Lower leg skin (tissue), 4 donors: ENCODE data around the gene GDPD5. TPM values are rescaled to one million over a fixed set of nuclear protein-coding genes. Genes with fewer than 3 reads are reported as not detected.

Experiments used
- DNase-seq, 2 donors: peaks; one replicate each; pipeline ENCODE4 v3.0.0-alpha.2; 2019; ENCODE audit warnings: low spot score in 2 of 2
- H3K4me3 ChIP-seq: fragments of 200-600 bp; sonication (generic); 2 replicates; pipeline ENCODE4 v1.5.1; 2017; ENCODE audit warnings: mild to moderate bottlenecking, low read depth; ENCODE audit not compliant: poor library complexity, severe bottlenecking
- POLR2A ChIP-seq, 2 donors: fragments of 450-650 bp; IDR thresholded peaks; one replicate each; pipeline ENCODE4 v1.6.1; 2016 to 2017; ENCODE audit warnings: antibody characterized with exemption in 2 of 2, mild to moderate bottlenecking in 1 of 2, moderate library complexity in 1 of 2
- WGBS, 2 donors: methylation state at CpG; one replicate each; pipeline ENCODE4 v1.1.5; 2018; 5-methylcytosine and 5-hydroxymethylcytosine counted together
- intact Hi-C: fragments of 100-400 bp; cut with DNase I; formaldehyde crosslinking; loops from one replicate; pipeline ENCODE4 v1.15.0; 2023; ENCODE audit warnings: low total_unique reads
- total RNA-seq, 4 donors: library from RNA; depleted of rRNA; stranded (reverse); fragments of >200 nt; gene quantifications; one replicate each; pipeline ENCODE4 v1.1.0, GENCODE V29; 2016
- TF ChIP-seq, protein P1 (sequence below), 3 donors: fragments of 450-650 bp; IDR thresholded peaks; one replicate each; pipeline ENCODE4 v1.5.1; 2016; ENCODE audit warnings: antibody characterized with exemption in 3 of 3, mild to moderate bottlenecking in 3 of 3, moderate library complexity in 2 of 3

The GDPD5 gene
- total RNA-seq, 4 donors from 2014 or later = 3.9 to 8.5 (median 5.2) TPM

DNA sequence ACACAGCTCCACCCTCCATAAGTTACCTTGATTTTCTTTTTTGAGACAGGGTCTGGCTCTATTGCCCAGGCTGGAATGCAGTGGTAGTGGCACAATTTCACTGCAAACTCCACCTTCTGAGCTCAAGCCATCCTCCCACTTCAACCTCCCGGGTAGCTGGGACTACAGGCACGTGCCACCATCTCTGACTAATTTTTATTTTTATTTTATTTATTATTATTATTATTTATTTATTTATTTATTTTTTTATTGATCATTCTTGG is 116.9 kb downstream of the GDPD5 start:
- TF ChIP-seq POLR2A (IDR thresholded peaks at IDR 0.05) = no peak
- TF ChIP-seq, protein P1, sequence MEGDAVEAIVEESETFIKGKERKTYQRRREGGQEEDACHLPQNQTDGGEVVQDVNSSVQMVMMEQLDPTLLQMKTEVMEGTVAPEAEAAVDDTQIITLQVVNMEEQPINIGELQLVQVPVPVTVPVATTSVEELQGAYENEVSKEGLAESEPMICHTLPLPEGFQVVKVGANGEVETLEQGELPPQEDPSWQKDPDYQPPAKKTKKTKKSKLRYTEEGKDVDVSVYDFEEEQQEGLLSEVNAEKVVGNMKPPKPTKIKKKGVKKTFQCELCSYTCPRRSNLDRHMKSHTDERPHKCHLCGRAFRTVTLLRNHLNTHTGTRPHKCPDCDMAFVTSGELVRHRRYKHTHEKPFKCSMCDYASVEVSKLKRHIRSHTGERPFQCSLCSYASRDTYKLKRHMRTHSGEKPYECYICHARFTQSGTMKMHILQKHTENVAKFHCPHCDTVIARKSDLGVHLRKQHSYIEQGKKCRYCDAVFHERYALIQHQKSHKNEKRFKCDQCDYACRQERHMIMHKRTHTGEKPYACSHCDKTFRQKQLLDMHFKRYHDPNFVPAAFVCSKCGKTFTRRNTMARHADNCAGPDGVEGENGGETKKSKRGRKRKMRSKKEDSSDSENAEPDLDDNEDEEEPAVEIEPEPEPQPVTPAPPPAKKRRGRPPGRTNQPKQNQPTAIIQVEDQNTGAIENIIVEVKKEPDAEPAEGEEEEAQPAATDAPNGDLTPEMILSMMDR (IDR thresholded peaks at IDR 0.05) = no peak
- intact Hi-C loops = no loop called here
- WGBS, 2 donors = 91 to 99% methylated on average over 2 of the region's 2 CpGs
- no peak overlapping the region for H3K4me3 ChIP-seq
- DNase-seq = no peak

DNA sequence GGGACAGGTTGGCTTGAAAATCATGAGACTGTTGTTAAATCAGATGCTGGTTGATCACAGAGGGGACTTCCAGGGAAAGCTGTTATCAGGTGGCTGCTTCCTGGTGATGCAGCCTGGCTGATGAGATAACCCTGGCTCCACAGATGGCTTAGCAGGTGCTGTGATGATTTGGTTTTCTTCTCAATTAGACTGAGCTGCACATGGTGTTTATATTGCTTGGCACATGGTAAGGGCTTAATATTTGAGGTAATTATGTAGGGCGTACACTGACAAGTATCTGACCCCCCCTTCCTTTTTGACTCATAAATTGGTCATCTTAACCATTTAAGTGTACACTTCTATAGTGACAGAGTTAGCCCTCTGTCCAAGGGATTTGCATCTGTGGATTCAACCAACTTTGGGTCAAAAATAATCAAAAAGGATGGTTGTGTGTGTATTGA is 119.4 kb downstream of the GDPD5 start:
- TF ChIP-seq, protein P1 (IDR thresholded peaks at IDR 0.05) = no peak
- TF ChIP-seq POLR2A (IDR thresholded peaks at IDR 0.05) = no peak
- WGBS, 2 donors = 11 to 15% methylated on average over 1 of the region's 1 CpG
- no peak overlapping the region for H3K4me3 ChIP-seq
- intact Hi-C loops = no loop called here
- no peak for DNase-seq

DNA sequence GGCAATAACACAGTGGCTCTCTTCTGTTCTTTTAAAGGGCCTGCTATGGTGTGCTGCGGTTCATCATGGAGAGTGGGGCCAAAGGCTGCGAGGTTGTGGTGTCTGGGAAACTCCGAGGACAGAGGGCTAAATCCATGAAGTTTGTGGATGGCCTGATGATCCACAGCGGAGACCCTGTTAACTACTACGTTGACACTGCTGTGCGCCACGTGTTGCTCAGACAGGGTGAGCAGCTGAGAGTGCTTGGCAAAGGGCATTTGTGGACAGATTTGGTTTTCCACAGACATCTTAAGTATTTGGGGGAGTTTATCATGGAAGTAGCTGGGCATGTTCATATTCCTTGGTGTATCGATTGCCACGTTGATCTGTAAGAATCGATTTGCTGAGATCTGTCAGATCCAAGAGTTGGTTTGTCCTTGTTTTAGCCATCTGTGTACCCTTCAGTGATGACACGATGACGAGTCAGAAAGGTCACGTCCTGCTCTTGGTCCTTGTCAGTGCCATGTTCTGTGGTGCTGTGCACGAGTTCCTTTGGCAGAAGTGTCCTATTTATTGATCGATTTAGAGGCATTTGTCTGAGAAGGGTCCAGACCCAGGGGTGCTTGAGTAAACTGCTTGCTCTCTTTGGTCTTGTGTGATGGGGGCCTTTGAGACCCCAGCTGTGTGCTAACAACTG is 121.6 kb downstream of the GDPD5 start:
- 80 to 82% methylated on average over 14 to 15 of the region's 15 CpGs for WGBS, 2 donors
- H3K4me3 ChIP-seq = no peak overlapping the region
- intact Hi-C loops = no loop called here
- DNase-seq = no peak
- no peak for TF ChIP-seq POLR2A (IDR thresholded peaks at IDR 0.05)
- TF ChIP-seq, protein P1 (IDR thresholded peaks at IDR 0.05) = no peak

DNA sequence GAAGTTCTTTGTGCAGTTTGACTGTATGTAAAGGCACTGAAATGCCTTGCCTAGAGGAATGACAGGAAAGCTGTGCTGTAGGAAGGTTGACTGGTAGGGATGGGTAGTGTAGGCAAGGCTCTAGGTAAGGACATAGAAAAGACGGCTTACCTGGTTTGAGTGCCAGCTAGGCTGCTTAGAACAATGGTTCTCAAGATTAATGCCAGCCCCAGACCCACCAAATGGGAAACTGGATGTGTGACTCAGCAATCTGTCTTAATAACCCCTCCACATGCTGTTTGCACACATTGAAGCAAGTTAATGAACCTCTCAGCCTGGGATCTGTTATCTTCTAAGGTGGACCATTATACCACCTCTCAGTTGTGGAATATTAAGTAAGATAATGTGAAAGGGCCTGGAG is 122.7 kb downstream of the GDPD5 start:
- H3K4me3 ChIP-seq = no peak overlapping the region
- TF ChIP-seq, protein P1 (IDR thresholded peaks at IDR 0.05) = no peak
- TF ChIP-seq POLR2A (IDR thresholded peaks at IDR 0.05) = no peak
- intact Hi-C loops = no loop called here
- 48 to 54% methylated on average over 1 of the region's 1 CpG for WGBS, 2 donors
- no peak for DNase-seq

DNA sequence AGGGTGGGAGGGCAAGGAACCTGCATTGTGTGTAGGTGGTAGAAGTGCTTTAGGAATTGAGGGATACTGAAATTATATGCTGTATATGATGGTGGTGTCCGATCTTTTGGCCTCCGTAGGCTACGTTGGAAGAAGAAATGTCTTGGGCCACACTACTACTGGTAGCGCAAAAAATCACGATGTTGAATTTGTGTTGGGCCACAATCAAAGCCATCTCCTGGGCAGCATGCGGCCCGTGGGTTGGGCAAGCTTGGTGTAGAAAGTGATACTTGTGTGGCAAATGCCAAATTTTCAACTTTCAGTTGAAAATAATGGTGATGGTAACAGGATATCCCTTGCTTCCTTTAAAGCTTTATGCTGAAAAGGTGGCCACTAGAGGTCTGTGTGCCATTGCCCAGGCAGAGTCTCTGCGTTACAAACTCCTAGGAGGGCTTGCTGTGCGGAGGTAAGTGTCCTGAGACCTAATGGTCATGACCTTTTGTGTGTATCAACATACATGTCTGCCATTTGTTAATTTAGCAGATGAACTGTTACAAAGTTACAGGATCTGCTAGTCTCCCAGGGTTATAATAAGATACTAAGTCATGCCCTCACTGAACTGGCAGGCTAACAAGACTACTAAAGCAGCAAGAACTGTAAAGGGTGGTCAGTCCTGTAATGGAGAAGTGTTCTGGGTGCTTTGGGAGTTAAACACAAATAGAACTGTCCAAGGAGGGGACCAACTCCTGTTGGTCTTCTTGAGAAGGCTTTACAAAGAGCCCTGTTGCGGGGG is 123.6 kb downstream of the GDPD5 start:
- intact Hi-C loops = no loop called here
- no peak for DNase-seq
- no peak overlapping the region for H3K4me3 ChIP-seq
- 88 to 89% methylated on average over 10 of the region's 10 CpGs for WGBS, 2 donors
- TF ChIP-seq POLR2A (IDR thresholded peaks at IDR 0.05) = no peak
- TF ChIP-seq, protein P1 (IDR thresholded peaks at IDR 0.05) = no peak
